ENCODE results near the gene OMP.

OMP gene

DNA sequence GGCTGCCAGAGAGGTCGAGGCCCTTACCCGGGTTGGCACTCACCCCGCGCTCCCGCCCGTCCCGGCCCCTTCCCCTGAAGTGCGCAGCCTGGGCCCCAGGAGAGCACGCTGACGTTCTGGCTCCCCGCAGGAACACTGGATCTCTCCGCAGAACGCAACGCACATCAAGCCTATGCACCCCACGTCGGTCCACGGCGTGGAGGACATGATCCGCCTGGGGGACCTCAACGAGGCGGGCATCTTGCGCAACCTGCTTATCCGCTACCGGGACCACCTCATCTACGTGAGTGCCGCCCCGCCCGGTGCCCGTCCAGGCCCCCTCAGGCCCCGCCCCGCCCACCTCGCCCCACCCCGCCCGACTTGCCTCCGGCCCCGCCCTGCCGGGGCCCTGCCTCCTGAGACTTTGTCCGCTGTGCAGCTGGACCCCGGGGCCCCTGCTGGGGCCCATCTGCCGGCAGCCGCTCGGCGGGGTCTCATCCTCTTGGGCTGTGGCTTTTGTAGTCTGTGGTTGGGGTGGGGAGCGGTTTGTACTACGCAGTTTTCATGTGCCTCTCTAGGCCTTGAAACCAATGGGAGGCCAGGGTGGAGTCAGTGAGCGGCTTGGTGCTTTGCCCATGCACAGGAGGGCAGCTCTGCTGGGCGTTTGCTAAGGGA is 45.2 kb downstream of the OMP start:
- Histone ChIP-seq H3K27ac (ENCODE audit: extremely low read depth, low read depth, low read length) (no peak overlapping the region), H3K9me3 (ENCODE audit: control insufficient read depth, insufficient read depth, low read depth, low read length) (no peaks in the 10 kb centered on the region), H3K4me3 (ENCODE audit: low read depth, low read length) (no peak overlapping the region), H3K36me3 (ENCODE audit: control insufficient read depth in 2 of 2, insufficient read depth in 1 of 2, low read length in 2 of 2) (no peaks in the 10 kb centered on the region), H3K4me1 (ENCODE audit: control insufficient read depth, insufficient read depth, low read length) (no peaks in the 10 kb centered on the region)
- CTCF ChIA-PET = interaction anchor here (0.5 to 2.7 kb wide), 3 partner anchors 19 to 326 kb away, joined by 4 to 7 read pairs (median 5); partner anchors contain the start of gene MYO7A
- TF ChIP-seq, protein P1, sequence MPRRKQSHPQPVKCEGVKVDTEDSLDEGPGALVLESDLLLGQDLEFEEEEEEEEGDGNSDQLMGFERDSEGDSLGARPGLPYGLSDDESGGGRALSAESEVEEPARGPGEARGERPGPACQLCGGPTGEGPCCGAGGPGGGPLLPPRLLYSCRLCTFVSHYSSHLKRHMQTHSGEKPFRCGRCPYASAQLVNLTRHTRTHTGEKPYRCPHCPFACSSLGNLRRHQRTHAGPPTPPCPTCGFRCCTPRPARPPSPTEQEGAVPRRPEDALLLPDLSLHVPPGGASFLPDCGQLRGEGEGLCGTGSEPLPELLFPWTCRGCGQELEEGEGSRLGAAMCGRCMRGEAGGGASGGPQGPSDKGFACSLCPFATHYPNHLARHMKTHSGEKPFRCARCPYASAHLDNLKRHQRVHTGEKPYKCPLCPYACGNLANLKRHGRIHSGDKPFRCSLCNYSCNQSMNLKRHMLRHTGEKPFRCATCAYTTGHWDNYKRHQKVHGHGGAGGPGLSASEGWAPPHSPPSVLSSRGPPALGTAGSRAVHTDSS (tag by site-specific recombination; IDR thresholded peaks at IDR 0.05) = no peak
- no peak for TF ChIP-seq ZNF221 (tag by site-specific recombination; IDR thresholded peaks at IDR 0.05; ENCODE audit: borderline replicate concordance)
- TF ChIP-seq OVOL3 (tag by site-specific recombination; IDR thresholded peaks at IDR 0.05) = no peak
- no peak for TF ChIP-seq ZNF266 (tag by site-specific recombination; IDR thresholded peaks at IDR 0.05; ENCODE audit: low read depth)
- TF ChIP-seq, protein P2, sequence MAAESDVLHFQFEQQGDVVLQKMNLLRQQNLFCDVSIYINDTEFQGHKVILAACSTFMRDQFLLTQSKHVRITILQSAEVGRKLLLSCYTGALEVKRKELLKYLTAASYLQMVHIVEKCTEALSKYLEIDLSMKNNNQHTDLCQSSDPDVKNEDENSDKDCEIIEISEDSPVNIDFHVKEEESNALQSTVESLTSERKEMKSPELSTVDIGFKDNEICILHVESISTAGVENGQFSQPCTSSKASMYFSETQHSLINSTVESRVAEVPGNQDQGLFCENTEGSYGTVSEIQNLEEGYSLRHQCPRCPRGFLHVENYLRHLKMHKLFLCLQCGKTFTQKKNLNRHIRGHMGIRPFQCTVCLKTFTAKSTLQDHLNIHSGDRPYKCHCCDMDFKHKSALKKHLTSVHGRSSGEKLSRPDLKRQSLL (tag by site-specific recombination; IDR thresholded peaks at IDR 0.05) = no peak
- TF ChIP-seq ZNF426 (tag by site-specific recombination; IDR thresholded peaks at IDR 0.05) = no peak
- POLR2A ChIA-PET = no interaction called here

DNA sequence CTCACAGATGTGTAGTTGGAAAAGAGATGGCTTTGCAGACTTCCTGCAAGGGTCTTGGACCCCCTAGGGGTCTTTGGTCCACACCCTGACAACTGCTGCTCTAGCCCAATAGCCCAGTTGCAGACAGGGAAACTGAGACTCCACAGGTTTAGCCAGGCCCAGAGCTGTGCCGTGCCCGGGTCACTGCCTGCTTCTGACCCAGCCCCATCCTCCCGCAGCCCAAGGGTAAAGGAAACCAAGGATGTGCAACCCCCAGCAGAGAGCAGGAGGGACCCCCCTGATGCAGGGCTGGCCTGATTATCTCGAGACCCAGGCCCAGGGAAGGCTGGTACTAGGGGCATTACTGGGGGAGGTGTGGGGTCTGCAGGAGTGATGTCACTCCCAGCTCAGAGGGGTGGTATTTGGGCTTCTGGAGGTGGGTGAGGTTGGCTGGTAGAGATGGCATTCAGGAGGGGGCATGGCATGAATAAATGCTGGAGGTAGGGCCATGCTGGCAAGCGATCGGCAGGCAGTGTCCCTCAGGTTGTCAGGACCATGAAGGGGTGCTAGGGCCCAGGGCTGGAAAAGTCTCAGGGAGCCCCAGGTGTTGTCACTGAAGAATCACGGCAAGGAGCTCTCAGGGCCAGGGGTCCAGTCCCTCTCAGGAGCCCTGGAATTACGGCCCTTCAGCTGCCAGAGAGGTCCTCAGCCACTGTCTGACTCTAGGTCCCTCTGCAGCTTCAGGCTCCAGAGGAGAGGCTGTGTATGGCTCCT is 46.5 kb downstream of the OMP start:
- no peaks in the 10 kb centered on the region for H3K9me3 ChIP-seq (ENCODE audit: control insufficient read depth, insufficient read depth, low read depth, low read length)
- H3K4me1 ChIP-seq (ENCODE audit: control insufficient read depth, insufficient read depth, low read length) = no peaks in the 10 kb centered on the region
- H3K4me3 ChIP-seq (ENCODE audit: low read depth, low read length) = no peak overlapping the region
- no peaks in the 10 kb centered on the region for H3K36me3 ChIP-seq (ENCODE audit: control insufficient read depth in 2 of 2, insufficient read depth in 1 of 2, low read length in 2 of 2)
- H3K27ac ChIP-seq (ENCODE audit: extremely low read depth, low read depth, low read length) = no peak overlapping the region
- TF ChIP-seq, protein P3, sequence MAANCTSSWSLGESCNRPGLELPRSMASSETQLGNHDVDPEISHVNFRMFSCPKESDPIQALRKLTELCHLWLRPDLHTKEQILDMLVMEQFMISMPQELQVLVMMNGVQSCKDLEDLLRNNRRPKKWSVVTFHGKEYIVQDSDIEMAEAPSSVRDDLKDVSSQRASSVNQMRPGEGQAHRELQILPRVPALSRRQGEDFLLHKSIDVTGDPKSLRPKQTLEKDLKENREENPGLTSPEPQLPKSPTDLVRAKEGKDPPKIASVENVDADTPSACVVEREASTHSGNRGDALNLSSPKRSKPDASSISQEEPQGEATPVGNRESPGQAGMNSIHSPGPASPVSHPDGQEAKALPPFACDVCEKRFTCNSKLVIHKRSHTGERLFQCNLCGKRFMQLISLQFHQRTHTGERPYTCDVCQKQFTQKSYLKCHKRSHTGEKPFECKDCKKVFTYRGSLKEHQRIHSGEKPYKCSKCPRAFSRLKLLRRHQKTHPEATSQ (tag by site-specific recombination; IDR thresholded peaks at IDR 0.05) = no peak
- POLR2A ChIA-PET = no interaction called here
- CTCF ChIA-PET = interaction anchor here (0.5 to 2.7 kb wide), 3 partner anchors 17 to 75 kb away, joined by 3 to 7 read pairs (median 4); partner anchors contain the start of gene MYO7A

DNA sequence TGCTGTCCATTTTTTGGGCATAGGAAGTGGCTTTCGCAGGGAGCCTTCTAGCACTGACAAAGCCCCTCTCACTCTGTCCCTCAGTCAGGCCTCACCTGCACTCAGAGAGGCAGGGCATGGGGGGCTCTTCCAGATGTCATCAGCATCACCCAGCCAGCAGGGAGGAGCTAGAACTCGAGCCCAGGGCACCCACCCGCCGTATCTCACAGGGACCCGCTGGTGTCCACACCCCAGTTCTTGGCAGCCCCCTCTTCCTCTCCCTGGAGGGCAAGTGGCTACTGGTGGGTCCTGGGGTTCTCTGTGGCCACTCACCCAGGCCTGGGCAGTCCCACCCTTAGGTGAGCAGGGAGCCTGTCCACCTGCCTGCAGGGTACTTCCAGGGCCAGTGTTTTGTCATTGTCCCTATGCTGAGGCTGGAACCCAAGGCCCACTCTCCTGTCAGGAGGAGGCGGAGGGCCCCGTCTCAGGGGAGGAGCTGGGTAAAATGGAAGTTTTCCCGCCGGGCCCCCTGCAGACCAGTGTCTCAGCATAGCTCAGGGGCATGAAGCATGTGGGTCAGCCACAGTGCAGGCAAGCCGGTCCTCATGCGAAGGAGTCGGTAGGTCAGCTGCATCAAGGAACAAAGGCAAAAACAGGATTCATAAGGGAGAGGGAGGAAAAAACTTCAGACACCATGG is 47.2 kb downstream of the OMP start:
- H3K4me1 ChIP-seq (ENCODE audit: control insufficient read depth, insufficient read depth, low read length) = no peaks in the 10 kb centered on the region
- POLR2A ChIA-PET = no interaction called here
- no peaks in the 10 kb centered on the region for H3K36me3 ChIP-seq (ENCODE audit: control insufficient read depth in 2 of 2, insufficient read depth in 1 of 2, low read length in 2 of 2)
- H3K9me3 ChIP-seq (ENCODE audit: control insufficient read depth, insufficient read depth, low read depth, low read length) = no peaks in the 10 kb centered on the region
- no peak for TF ChIP-seq KLF7 (tag by site-specific recombination; IDR thresholded peaks at IDR 0.05; ENCODE audit: borderline replicate concordance)
- TF ChIP-seq, protein P4, sequence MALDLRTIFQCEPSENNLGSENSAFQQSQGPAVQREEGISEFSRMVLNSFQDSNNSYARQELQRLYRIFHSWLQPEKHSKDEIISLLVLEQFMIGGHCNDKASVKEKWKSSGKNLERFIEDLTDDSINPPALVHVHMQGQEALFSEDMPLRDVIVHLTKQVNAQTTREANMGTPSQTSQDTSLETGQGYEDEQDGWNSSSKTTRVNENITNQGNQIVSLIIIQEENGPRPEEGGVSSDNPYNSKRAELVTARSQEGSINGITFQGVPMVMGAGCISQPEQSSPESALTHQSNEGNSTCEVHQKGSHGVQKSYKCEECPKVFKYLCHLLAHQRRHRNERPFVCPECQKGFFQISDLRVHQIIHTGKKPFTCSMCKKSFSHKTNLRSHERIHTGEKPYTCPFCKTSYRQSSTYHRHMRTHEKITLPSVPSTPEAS (tag by site-specific recombination; IDR thresholded peaks at IDR 0.05) = no peak
- no peak for TF ChIP-seq ZFP41 (tag by site-specific recombination; IDR thresholded peaks at IDR 0.05; ENCODE audit: borderline replicate concordance)
- no peak for TF ChIP-seq OVOL3 (tag by site-specific recombination; IDR thresholded peaks at IDR 0.05)
- TF ChIP-seq YY2 (tag by site-specific recombination; IDR thresholded peaks at IDR 0.05) = no peak
- no peak for TF ChIP-seq ZNF626 (tag by site-specific recombination; IDR thresholded peaks at IDR 0.05)
- no peak for TF ChIP-seq OSR2 (tag by site-specific recombination; IDR thresholded peaks at IDR 0.05)
- TF ChIP-seq, protein P5, sequence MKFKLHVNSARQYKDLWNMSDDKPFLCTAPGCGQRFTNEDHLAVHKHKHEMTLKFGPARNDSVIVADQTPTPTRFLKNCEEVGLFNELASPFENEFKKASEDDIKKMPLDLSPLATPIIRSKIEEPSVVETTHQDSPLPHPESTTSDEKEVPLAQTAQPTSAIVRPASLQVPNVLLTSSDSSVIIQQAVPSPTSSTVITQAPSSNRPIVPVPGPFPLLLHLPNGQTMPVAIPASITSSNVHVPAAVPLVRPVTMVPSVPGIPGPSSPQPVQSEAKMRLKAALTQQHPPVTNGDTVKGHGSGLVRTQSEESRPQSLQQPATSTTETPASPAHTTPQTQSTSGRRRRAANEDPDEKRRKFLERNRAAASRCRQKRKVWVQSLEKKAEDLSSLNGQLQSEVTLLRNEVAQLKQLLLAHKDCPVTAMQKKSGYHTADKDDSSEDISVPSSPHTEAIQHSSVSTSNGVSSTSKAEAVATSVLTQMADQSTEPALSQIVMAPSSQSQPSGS (tag by site-specific recombination; IDR thresholded peaks at IDR 0.05; ENCODE audit: low read depth) = no peak
- TF ChIP-seq, protein P6, sequence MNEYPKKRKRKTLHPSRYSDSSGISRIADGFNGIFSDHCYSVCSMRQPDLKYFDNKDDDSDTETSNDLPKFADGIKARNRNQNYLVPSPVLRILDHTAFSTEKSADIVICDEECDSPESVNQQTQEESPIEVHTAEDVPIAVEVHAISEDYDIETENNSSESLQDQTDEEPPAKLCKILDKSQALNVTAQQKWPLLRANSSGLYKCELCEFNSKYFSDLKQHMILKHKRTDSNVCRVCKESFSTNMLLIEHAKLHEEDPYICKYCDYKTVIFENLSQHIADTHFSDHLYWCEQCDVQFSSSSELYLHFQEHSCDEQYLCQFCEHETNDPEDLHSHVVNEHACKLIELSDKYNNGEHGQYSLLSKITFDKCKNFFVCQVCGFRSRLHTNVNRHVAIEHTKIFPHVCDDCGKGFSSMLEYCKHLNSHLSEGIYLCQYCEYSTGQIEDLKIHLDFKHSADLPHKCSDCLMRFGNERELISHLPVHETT (tag by site-specific recombination; IDR thresholded peaks at IDR 0.05) = no peak
- no peak for TF ChIP-seq ZNF292 (tag by site-specific recombination; IDR thresholded peaks at IDR 0.05; ENCODE audit: borderline replicate concordance, low read depth)
- TF ChIP-seq ZBTB1 (tag by site-specific recombination; IDR thresholded peaks at IDR 0.05) = no peak
- no peak for TF ChIP-seq HOXA7 (CRISPR knock-in tag; IDR thresholded peaks at IDR 0.05; ENCODE audit: borderline replicate concordance)
- TF ChIP-seq ZNF214 (tag by site-specific recombination; IDR thresholded peaks at IDR 0.05; ENCODE audit: borderline replicate concordance) = no peak
- no peak for TF ChIP-seq BCL11A (tag by site-specific recombination; IDR thresholded peaks at IDR 0.05; ENCODE audit: low read depth)
- no peak overlapping the region for H3K4me3 ChIP-seq (ENCODE audit: low read depth, low read length)
- CTCF ChIA-PET = interaction anchor here (0.5 to 2.7 kb wide), 3 partner anchors 22 to 350 kb away, joined by 3 to 7 read pairs (median 3); partner anchors contain the start of gene MYO7A
- no peak overlapping the region for H3K27ac ChIP-seq (ENCODE audit: extremely low read depth, low read depth, low read length)
